Breast epithelium (tissue), 3 donors: ENCODE results near the gene EZH2.

Source experiments
- POLR2A ChIP-seq: fragments of 450-650 bp; IDR thresholded peaks from one replicate; pipeline ENCODE4 v1.6.1; 2016; ENCODE audit warnings: antibody characterized with exemption, mild to moderate bottlenecking, moderate library complexity
- POLR2AphosphoS5 ChIP-seq, 3 donors: sonication (generic); formaldehyde crosslinking; IDR thresholded peaks; one replicate each; pipeline ENCODE4 v1.6.1; 2017; ENCODE audit warnings: antibody characterized with exemption in 3 of 3
- TF ChIP-seq, protein P1 (sequence below), 3 donors: fragments of 450-650 bp; IDR thresholded peaks; one replicate each; pipeline ENCODE4 v1.5.1; 2016 to 2017; ENCODE audit warnings: antibody characterized with exemption in 3 of 3, mild to moderate bottlenecking in 3 of 3, moderate library complexity in 3 of 3

GRCh38 chr7:148813890-148814289 is 70.2 kb downstream of the EZH2 start:
- TF ChIP-seq, protein P1, sequence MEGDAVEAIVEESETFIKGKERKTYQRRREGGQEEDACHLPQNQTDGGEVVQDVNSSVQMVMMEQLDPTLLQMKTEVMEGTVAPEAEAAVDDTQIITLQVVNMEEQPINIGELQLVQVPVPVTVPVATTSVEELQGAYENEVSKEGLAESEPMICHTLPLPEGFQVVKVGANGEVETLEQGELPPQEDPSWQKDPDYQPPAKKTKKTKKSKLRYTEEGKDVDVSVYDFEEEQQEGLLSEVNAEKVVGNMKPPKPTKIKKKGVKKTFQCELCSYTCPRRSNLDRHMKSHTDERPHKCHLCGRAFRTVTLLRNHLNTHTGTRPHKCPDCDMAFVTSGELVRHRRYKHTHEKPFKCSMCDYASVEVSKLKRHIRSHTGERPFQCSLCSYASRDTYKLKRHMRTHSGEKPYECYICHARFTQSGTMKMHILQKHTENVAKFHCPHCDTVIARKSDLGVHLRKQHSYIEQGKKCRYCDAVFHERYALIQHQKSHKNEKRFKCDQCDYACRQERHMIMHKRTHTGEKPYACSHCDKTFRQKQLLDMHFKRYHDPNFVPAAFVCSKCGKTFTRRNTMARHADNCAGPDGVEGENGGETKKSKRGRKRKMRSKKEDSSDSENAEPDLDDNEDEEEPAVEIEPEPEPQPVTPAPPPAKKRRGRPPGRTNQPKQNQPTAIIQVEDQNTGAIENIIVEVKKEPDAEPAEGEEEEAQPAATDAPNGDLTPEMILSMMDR (IDR thresholded peaks at IDR 0.05), result no peak
- TF ChIP-seq POLR2A (no peak), POLR2AphosphoS5 (IDR thresholded peaks at IDR 0.05) (no peak)
